A549 (cell line): Measurements from ENCODE around the gene IRF2BPL. TPM values are rescaled to one million over a fixed set of nuclear protein-coding genes. Genes with fewer than 3 reads are reported as not detected.

Source experiments
- ATAC-seq, 2 experiments: fragments of 200-7000 bp in 1 of 2; fragments of >200 bp in 1 of 2; cut with Nextera tagmentation in 1 of 2; cut with Tn5 transposase in 1 of 2; 3 replicates each; pipeline versions ENCODE4 v1.8.0 to v1.9.1; 2018 to 2020; ENCODE audit warnings: mild to moderate bottlenecking in 1 of 2, moderate library complexity in 1 of 2
- CTCF ChIA-PET: fragments of 300-600 bp; sonication (Branson Sonifier 250); formaldehyde crosslinking; extraction: SDS; loops from one replicate; lab custom pipeline; 2021; ENCODE audit warnings: antibody characterized with exemption, inconsistent platforms; lab: Yijun Ruan, JAX
- POLR2A ChIA-PET: fragments of 350-600 bp; formaldehyde crosslinking; extraction: SDS; loops from one replicate; lab custom pipeline; 2021; ENCODE audit warnings: antibody characterized with exemption, inconsistent platforms; lab: Yijun Ruan, JAX
- DNase-seq, 2 experiments: peaks; one replicate each; pipeline versions ENCODE4 v3.0.0 to v3.0.0-alpha.2; 2011 to 2016; ENCODE audit warnings: low read depth in 1 of 2, low spot score in 1 of 2
- FAIRE-seq: peaks from 2 replicates; lab custom pipeline; 2011; peaks lifted over from hg19 to GRCh38; lab: Jason Lieb, UNC
- H3K27ac ChIP-seq, 2 experiments: fragments of >200 bp; sonication (Bioruptor Twin); formaldehyde crosslinking; 3 replicates each; pipeline ENCODE4 v1.5.1; 2016 to 2017
- H3K4me1 ChIP-seq: fragments of >200 bp; sonication (Bioruptor Twin); formaldehyde crosslinking; 3 replicates; pipeline ENCODE4 v1.6.1; 2016
- H3K4me2 ChIP-seq: fragments of >200 bp; sonication (Bioruptor Twin); formaldehyde crosslinking; 3 replicates; pipeline ENCODE4 v1.6.1; 2016
- H3K4me3 ChIP-seq: fragments of >200 bp; sonication (Bioruptor Twin); formaldehyde crosslinking; 3 replicates; pipeline ENCODE4 v1.5.1; 2016
- H3K9me3 ChIP-seq: fragments of >200 bp; sonication (Bioruptor Twin); formaldehyde crosslinking; 3 replicates; pipeline ENCODE4 v1.6.1; 2016
- BHLHE40 ChIP-seq: IDR thresholded peaks from 2 replicates; pipeline ENCODE4 v1.6.1; 2012; ENCODE audit warnings: low read depth, low read length, inconsistent platforms
- CBX8 ChIP-seq: fragments of 200-600 bp; sonication (generic); IDR thresholded peaks from 2 replicates; pipeline ENCODE4 v1.6.1; 2016
- E2F6 ChIP-seq: IDR thresholded peaks from 2 replicates; pipeline ENCODE4 v1.6.1; 2012; ENCODE audit warnings: low read depth, borderline replicate concordance
- EHMT2 ChIP-seq: fragments of 200-600 bp; sonication (generic); IDR thresholded peaks from 2 replicates; pipeline ENCODE4 v1.6.1; 2016; ENCODE audit warnings: antibody characterized with exemption, low read depth, mild to moderate bottlenecking, moderate library complexity
- FOXS1 ChIP-seq: fragments of 250-450 bp; sonication (Bioruptor Pico); IDR thresholded peaks from 2 replicates; pipeline ENCODE4 v1.5.0; 2020; ENCODE audit warnings: mild to moderate bottlenecking, moderate library complexity
- GATA3 ChIP-seq: IDR thresholded peaks from 2 replicates; pipeline ENCODE4 v1.6.1; 2012; ENCODE audit warnings: borderline replicate concordance
- HOXB5 ChIP-seq: fragments of 250-450 bp; sonication (Bioruptor Pico); IDR thresholded peaks from 2 replicates; pipeline ENCODE4 v1.5.0; 2020; ENCODE audit warnings: mild to moderate bottlenecking, moderate library complexity
- MAZ ChIP-seq: fragments of 150-350 bp; IDR thresholded peaks from 2 replicates; pipeline ENCODE4 v1.6.1; 2014; ENCODE audit warnings: antibody characterized with exemption, low read depth, low read length, borderline replicate concordance
- PHF8 ChIP-seq: fragments of 200-600 bp; sonication (generic); IDR thresholded peaks from 2 replicates; pipeline ENCODE4 v1.6.1; 2016; ENCODE audit warnings: low read depth, mild to moderate bottlenecking, antibody characterized with exemption, moderate library complexity, borderline replicate concordance
- POLR2A ChIP-seq: IDR thresholded peaks from 2 replicates; pipeline ENCODE4 v1.6.1; 2012; ENCODE audit warnings: mild to moderate bottlenecking, low read length
- RAD21 ChIP-seq, 2 experiments: fragments of >200 bp in 1 of 2; sonication (Bioruptor Twin) in 1 of 2; formaldehyde crosslinking in 1 of 2; IDR thresholded peaks in 1 of 2; conservative IDR thresholded peaks in 1 of 2; 2 replicates in 1 of 2; 3 replicates in 1 of 2; pipeline ENCODE4 v1.6.1; 2012 to 2018; ENCODE audit warnings: inconsistent platforms in 1 of 2
- RFX5 ChIP-seq: fragments of 450-650 bp; IDR thresholded peaks from 2 replicates; pipeline ENCODE4 v1.7.1; 2014; ENCODE audit warnings: antibody characterized with exemption, mild to moderate bottlenecking, moderate library complexity
- RNF2 ChIP-seq: fragments of 200-600 bp; sonication (generic); IDR thresholded peaks from 2 replicates; pipeline ENCODE4 v1.6.1; 2016; ENCODE audit warnings: low read depth, mild to moderate bottlenecking, antibody characterized with exemption, moderate library complexity, borderline replicate concordance
- ZNF302 ChIP-seq: fragments of 250-450 bp; sonication (Bioruptor Pico); IDR thresholded peaks from 2 replicates; pipeline ENCODE4 v1.9.0; 2021; ENCODE audit warnings: inconsistent platforms, mild to moderate bottlenecking, moderate library complexity
- ZSCAN20 ChIP-seq: fragments of 250-450 bp; sonication (Bioruptor Pico); IDR thresholded peaks from 2 replicates; pipeline ENCODE4 v1.8.0; 2022; ENCODE audit warnings: mild to moderate bottlenecking, moderate library complexity
- WGBS: methylation state at CpG from one replicate; pipeline ENCODE4 v1.1.6; 2017; ENCODE audit errors: missing lambda C conversion rate; 5-methylcytosine and 5-hydroxymethylcytosine counted together
- polyA plus RNA-seq, 4 experiments: library from polyadenylated mRNA; depleted of rRNA in 3 of 4; stranded (reverse); fragments of >200 nt; fragmentation: RNase III in 1 of 4; extraction: RNeasy Plus Mini Kit Qiagen cat#74134 plus additional on column Dnase treatment in 1 of 4; gene quantifications; 2 replicates in 3 of 4; 3 replicates in 1 of 4; pipeline ENCODE4 v1.2.3, GENCODE V29; 2011 to 2017
- TF ChIP-seq, protein P1 (sequence below): IDR thresholded peaks from 2 replicates; pipeline ENCODE4 v1.6.1; 2012

IRF2BPL gene
- polyA plus RNA-seq, 2 of the 4 experiments (the other 2 are of a cell fraction): 18.1 to 28.3 TPM

- TF ChIP-seq RAD21 (conservative IDR thresholded peaks at IDR 0.05 in 1 of 2, IDR thresholded peaks at IDR 0.05 in 1 of 2) (peak; percentile 13 to 46; a peak in 3 of 5 replicates), BHLHE40 (no peak), MAZ (peak; percentile 83; the same call in 1 of the 2 replicates), EHMT2 (no peak)
Measured at GRCh38 chr14:77027538-77028383, 747 bp downstream of the IRF2BPL start (continued).

- H3K4me2 ChIP-seq: peak overlapping the region; percentile 98
- H3K4me3 ChIP-seq: peak overlapping the region; percentile 78
- H3K9me3 ChIP-seq: no peaks in the 10 kb centered on the region
- POLR2A ChIA-PET: interaction anchor here (1.2 to 8.4 kb wide), 12 partner anchors 10 to 123 kb away, joined by 5 to 78 read pairs (median 15); no protein-coding TSS in a partner anchor
- DNase-seq (peak in 1 of 2 experiments; percentile 69), ATAC-seq (peak; percentile 11 to 16; a peak in 3 of 6 replicates), FAIRE-seq (no peak)
- H3K4me1 ChIP-seq: peaks cover 57% of the 10 kb centered on the region
- peak overlapping the region; percentile 95 to 99 for H3K27ac ChIP-seq
- TF ChIP-seq RFX5: no peak
- TF ChIP-seq GATA3: 0 out of 2 replicates have a peak, but pooled peaks have one; percentile 7
- WGBS: no CpG with 5 or more reads among the region's 65 CpGs
- CTCF ChIA-PET: interaction anchor here (0.9 to 28.2 kb wide), 15 partner anchors 10 to 153 kb away, joined by 3 to 481 read pairs (median 7); no protein-coding TSS in a partner anchor
Measured at GRCh38 chr14:77026930-77027537, 1.5 kb downstream of the IRF2BPL start.

GRCh38 chr14:77026166-77026929 is 2.2 kb downstream of the IRF2BPL start:
- CTCF ChIA-PET: interaction anchor here (0.9 to 28.2 kb wide), 14 partner anchors 12 to 152 kb away, joined by 3 to 481 read pairs (median 10); no protein-coding TSS in a partner anchor
- H3K27ac ChIP-seq: peak overlapping the region; percentile 95 to 99
- TF ChIP-seq HOXB5 (CRISPR knock-in tag) (no peak), E2F6 (peak; percentile 43; the same call in 1 of the 2 replicates), ZNF302 (CRISPR knock-in tag) (no peak), PHF8 (no peak), CBX8 (no peak), FOXS1 (CRISPR knock-in tag) (no peak), RNF2 (peak; percentile 92), ZSCAN20 (no peak), POLR2A (no peak)
- TF ChIP-seq, protein P1, sequence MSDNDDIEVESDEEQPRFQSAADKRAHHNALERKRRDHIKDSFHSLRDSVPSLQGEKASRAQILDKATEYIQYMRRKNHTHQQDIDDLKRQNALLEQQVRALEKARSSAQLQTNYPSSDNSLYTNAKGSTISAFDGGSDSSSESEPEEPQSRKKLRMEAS: peak; percentile 74
- TF ChIP-seq, all 56 proteins: peak for 3
- H3K4me3 ChIP-seq: peak overlapping the region; percentile 78
- no peak for FAIRE-seq
- H3K9me3 ChIP-seq: no peaks in the 10 kb centered on the region
- POLR2A ChIA-PET: interaction anchor here (1.4 to 8.4 kb wide), 9 partner anchors 8 to 113 kb away, joined by 5 to 78 read pairs (median 28); no protein-coding TSS in a partner anchor
- peaks cover 54% of the 10 kb centered on the region for H3K4me1 ChIP-seq
- ATAC-seq: peak in 1 of 2 experiments; percentile 7; a peak in 3 of 6 replicates
- DNase-seq: peak in 1 of 2 experiments; percentile 75
- whole genome bisulfite sequencing: 6% methylated on average over 37 of the region's 76 CpGs
- peak overlapping the region; percentile 98 for H3K4me2 ChIP-seq
